Immature natural killer cell (primary cell): ENCODE measurements around the gene KDM2A. TPM values are rescaled to one million over a fixed set of nuclear protein-coding genes. Genes with fewer than 3 reads are reported as not detected.
A peak's percentile ranks its signal among the peaks of the same experiment; 100 is the strongest.

Source experiments
- DNase-seq, 3 donors: peaks; one replicate each; pipeline ENCODE4 v3.0.0; 2022; ENCODE audit warnings: mixed read lengths in 1 of 3
- H3K27ac Mint-ChIP-seq, 6 donors: one replicate each; pipeline ENCODE4 v1.8.0; 2020; ENCODE audit warnings: mixed read lengths in 6 of 6, mild to moderate bottlenecking in 5 of 6, inconsistent platforms in 4 of 6, moderate library complexity in 3 of 6
- H3K27me3 Mint-ChIP-seq, 3 donors: one replicate each; pipeline ENCODE4 v1.8.0; 2020 to 2021; ENCODE audit warnings: low read depth in 3 of 3, mild to moderate bottlenecking in 3 of 3, mixed read lengths in 3 of 3, moderate library complexity in 3 of 3, inconsistent platforms in 1 of 3
- H3K36me3 Mint-ChIP-seq, 3 donors: one replicate each; pipeline ENCODE4 v1.8.0; 2020; ENCODE audit warnings: mixed read lengths in 3 of 3, inconsistent platforms in 2 of 3, mild to moderate bottlenecking in 2 of 3
- H3K4me1 Mint-ChIP-seq, 2 donors: one replicate each; pipeline ENCODE4 v1.8.0; 2020; ENCODE audit warnings: inconsistent platforms in 2 of 2, mild to moderate bottlenecking in 2 of 2, mixed read lengths in 2 of 2, moderate library complexity in 1 of 2
- H3K4me3 Mint-ChIP-seq, 5 donors: one replicate each; pipeline ENCODE4 v1.8.0; 2020; ENCODE audit warnings: mild to moderate bottlenecking in 5 of 5, mixed read lengths in 5 of 5, inconsistent platforms in 3 of 5, moderate library complexity in 3 of 5
- H3K9me3 Mint-ChIP-seq, 6 donors: one replicate each; pipeline ENCODE4 v1.8.0; 2020; ENCODE audit warnings: mild to moderate bottlenecking in 6 of 6, mixed read lengths in 6 of 6, inconsistent platforms in 4 of 6, moderate library complexity in 3 of 6
- polyA plus RNA-seq, 3 donors: library from polyadenylated mRNA; unstranded; fragments of 300-500 nt; fragmentation: Illumina TruSeq; gene quantifications; one replicate each; pipeline ENCODE4 v1.2.3, GENCODE V29; 2021

The KDM2A gene
- polyA plus RNA-seq, 3 donors from 2014 or later = 3.8 to 16.6 (median 6.8) TPM

DNA sequence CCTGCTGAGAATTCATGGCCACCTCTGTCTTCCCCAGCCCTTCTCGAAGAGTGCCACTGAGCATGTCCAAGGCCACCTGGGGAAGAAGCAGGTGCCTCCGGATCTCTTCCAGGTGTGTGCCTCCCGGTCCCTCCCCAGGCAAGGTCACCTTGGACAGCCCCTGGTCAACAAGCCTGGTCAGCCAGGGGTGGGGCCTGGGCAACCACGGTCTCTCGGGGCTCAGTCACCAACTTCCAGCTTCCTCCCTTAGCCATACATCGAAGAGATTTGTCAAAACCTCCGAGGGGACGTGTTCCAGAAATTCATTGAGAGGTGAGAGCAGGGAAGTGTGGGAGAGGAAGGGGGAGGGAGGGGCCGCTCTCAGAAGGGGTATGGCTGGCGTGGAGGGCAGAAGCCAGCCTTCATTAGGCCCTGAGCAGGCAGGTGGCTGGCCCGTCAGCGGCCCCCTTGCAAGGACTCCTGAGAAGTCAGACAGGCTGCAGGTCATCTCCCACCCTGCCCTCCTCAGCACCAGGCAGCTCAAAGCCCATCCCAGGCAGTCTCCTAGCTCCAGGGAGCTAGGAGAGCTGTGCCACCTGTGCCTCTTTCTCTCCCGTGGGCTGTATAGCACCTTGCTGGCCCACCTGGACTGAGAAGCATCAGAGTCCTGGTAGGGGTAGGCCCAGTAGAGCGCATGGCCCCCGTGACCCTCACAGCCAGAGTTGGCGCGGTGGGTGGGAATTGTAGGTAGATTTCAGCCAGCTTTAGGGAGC is 160.7 kb downstream of the KDM2A start:
- H3K27me3 Mint-ChIP-seq = peaks cover 10 to 40% (median 25%) of the 10 kb centered on the region in 3 donors
- DNase-seq = no peak
- no peaks in the 10 kb centered on the region for H3K9me3 Mint-ChIP-seq
- H3K4me3 Mint-ChIP-seq = peak overlapping the region in 2 of 5 donors; percentile 17 to 25
- H3K4me1 Mint-ChIP-seq = peaks cover 52 to 60% of the 10 kb centered on the region in 2 donors
- peaks cover 4 to 11% (median 8%) of the 10 kb centered on the region in 3 donors for H3K36me3 Mint-ChIP-seq
- H3K27ac Mint-ChIP-seq = peak overlapping the region; percentile 91 to 99 (median 97)

DNA sequence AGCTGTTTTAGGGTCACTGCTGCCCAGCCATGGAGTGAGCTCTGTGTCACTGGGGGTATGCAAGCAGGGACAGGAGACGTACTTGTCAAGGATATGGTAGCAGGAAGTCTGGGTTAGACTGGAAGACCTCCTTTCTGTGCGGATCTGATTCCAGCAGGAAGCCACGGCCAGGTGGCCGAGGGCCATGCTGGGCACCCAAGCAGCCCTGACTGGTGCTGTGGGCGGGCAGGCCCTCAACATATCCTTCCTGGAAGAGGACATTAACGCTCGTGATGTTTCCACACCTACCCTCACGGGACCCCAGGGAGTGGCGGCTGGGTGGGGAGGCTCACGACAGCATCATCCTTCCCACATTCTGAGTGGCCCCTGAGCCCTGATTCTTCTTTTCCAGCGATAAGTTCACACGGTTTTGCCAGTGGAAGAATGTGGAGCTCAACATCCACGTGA is 161.3 kb downstream of the KDM2A start:
- H3K27ac Mint-ChIP-seq = peak overlapping the region; percentile 90 to 99 (median 97)
- peaks cover 4 to 11% (median 8%) of the 10 kb centered on the region in 3 donors for H3K36me3 Mint-ChIP-seq
- peaks cover 48 to 57% of the 10 kb centered on the region in 2 donors for H3K4me1 Mint-ChIP-seq
- peaks cover 10 to 40% (median 25%) of the 10 kb centered on the region in 3 donors for H3K27me3 Mint-ChIP-seq
- peaks cover 0 to 1% (median 0%) of the 10 kb centered on the region in 6 donors for H3K9me3 Mint-ChIP-seq
- H3K4me3 Mint-ChIP-seq = no peak overlapping the region
- no peak for DNase-seq

DNA sequence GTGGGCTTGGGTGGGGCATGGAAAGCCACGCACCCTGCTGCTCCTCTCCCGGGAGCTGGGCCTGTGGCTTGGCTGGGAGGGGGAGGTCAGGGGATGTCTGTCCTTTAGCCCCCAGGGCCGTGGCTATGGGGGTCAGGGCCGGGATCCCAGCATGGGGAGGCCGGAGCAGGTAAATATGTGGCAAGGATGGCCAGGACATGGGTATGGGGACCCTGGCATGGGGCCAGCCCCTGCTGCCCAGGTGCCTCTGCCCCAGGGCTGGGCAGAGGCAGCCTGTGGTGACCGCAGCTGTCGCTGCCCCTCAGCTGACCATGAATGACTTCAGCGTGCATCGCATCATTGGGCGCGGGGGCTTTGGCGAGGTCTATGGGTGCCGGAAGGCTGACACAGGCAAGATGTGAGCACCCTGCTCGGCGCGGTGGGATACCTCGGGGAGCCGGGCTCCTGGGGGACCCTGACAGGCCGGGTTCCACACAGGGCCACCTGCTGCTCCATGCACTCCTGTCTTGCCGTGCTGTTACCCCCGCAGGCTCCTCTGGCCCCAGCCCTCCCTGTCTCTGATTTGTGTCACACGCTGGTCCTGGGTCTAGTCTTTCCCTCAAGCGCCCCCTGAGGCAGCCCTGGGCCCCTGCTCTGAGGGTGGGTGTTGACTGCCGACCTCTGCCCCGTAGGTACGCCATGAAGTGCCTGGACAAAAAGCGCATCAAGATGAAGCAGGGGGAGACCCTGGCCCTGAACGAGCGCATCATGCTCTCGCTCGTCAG is 161.9 kb downstream of the KDM2A start:
- H3K27me3 Mint-ChIP-seq = peaks cover 10 to 41% (median 25%) of the 10 kb centered on the region in 3 donors
- H3K36me3 Mint-ChIP-seq = peaks cover 4 to 11% (median 8%) of the 10 kb centered on the region in 3 donors
- peak overlapping the region in 3 of 6 donors; percentile 17 to 97 (median 97) for H3K27ac Mint-ChIP-seq
- DNase-seq = no peak
- peaks cover 42 to 54% of the 10 kb centered on the region in 2 donors for H3K4me1 Mint-ChIP-seq
- peaks cover 0 to 1% (median 0%) of the 10 kb centered on the region in 6 donors for H3K9me3 Mint-ChIP-seq
- H3K4me3 Mint-ChIP-seq = no peak overlapping the region

DNA sequence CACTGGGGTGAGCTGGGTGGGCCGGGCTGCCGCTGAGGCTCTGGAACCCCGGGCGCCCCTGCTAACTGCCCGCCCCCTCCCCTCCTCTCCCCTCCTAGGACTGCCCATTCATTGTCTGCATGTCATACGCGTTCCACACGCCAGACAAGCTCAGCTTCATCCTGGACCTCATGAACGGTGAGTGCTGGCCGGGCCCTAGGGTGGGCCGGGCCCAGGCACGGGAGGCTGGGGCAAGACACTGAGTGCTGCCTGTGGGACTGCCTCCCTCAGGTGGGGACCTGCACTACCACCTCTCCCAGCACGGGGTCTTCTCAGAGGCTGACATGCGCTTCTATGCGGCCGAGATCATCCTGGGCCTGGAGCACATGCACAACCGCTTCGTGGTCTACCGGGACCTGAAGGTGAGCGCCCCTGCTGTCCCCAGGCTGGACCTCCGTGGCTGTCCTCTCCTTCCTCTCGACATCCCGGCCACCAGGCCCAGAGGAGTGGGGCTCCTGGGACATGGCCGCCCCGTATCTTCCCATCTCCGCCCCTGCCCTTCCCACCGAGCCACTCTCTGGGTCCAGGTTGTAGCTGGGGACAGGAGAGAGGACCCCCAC is 162.6 kb downstream of the KDM2A start:
- peaks cover 9 to 38% (median 28%) of the 10 kb centered on the region in 3 donors for H3K27me3 Mint-ChIP-seq
- no peak for DNase-seq
- peaks cover 42 to 53% of the 10 kb centered on the region in 2 donors for H3K4me1 Mint-ChIP-seq
- peaks cover 4 to 11% (median 8%) of the 10 kb centered on the region in 3 donors for H3K36me3 Mint-ChIP-seq
- no peak overlapping the region for H3K4me3 Mint-ChIP-seq
- H3K27ac Mint-ChIP-seq = peak overlapping the region in 1 of 6 donors; percentile 66
- H3K9me3 Mint-ChIP-seq = peaks cover 0 to 1% (median 0%) of the 10 kb centered on the region in 6 donors

DNA sequence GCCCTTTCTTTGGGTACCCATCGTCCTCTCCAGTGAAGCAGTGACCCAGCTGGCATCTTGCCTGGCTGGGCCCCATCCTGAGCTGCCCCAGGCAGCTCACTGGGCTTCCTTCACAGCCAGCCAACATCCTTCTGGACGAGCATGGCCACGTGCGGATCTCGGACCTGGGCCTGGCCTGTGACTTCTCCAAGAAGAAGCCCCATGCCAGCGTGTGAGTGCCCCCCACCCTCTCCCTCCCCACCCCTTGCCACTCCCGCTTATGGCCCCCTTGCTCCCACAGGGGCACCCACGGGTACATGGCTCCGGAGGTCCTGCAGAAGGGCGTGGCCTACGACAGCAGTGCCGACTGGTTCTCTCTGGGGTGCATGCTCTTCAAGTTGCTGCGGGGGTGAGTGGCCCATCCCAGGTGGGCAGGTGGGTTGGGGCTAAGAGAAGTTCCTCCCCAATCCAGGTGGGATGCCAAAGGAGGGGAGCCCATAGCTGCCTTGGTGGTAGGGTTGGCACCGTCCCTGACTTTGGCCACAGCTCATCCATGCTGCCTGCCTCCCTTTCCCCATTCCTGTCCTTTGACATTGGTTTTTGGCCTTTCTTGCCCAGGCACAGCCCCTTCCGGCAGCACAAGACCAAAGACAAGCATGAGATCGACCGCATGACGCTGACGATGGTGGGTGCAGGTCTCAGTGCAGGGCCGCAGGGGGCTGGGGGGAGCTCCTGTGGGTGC is 163.3 kb downstream of the KDM2A start:
- DNase-seq = no peak
- Mint-ChIP-seq H3K4me3 (no peak overlapping the region), H3K4me1 (peaks cover 42 to 53% of the 10 kb centered on the region in 2 donors), H3K9me3 (peaks cover 0 to 1% (median 0%) of the 10 kb centered on the region in 6 donors), H3K27me3 (peaks cover 8 to 38% (median 26%) of the 10 kb centered on the region in 3 donors), H3K27ac (peak overlapping the region in 5 of 6 donors; percentile 68 to 86 (median 77)), H3K36me3 (peaks cover 4 to 11% (median 8%) of the 10 kb centered on the region in 3 donors)

DNA sequence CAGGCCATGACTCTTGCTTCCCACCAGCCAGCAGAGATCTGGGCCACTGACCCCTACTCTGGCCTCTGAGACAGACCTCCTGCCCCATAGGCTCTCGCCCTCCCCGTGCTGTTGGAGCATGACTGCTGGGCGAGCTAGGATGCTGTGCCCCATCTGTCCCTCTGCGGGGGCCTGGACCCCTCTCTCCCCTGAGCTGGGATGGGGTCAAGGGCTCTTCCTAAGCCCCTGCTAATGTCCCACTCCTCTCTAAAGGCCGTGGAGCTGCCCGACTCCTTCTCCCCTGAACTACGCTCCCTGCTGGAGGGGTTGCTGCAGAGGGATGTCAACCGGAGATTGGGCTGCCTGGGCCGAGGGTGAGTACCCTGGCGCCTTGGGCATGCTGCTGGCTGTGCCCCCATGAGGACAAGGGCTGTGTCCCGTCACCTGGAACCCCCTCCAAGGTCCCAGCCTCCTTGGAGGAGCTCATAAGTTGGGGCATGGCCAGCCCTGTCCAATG is 163.9 kb downstream of the KDM2A start:
- Mint-ChIP-seq H3K27me3 (peaks cover 14 to 38% (median 26%) of the 10 kb centered on the region in 3 donors), H3K27ac (peak overlapping the region in 5 of 6 donors; percentile 26 to 82 (median 74)), H3K9me3 (peaks cover 0 to 1% (median 0%) of the 10 kb centered on the region in 6 donors), H3K36me3 (peaks cover 4 to 11% (median 8%) of the 10 kb centered on the region in 3 donors), H3K4me3 (no peak overlapping the region), H3K4me1 (peaks cover 42 to 53% of the 10 kb centered on the region in 2 donors)
- DNase-seq = no peak

DNA sequence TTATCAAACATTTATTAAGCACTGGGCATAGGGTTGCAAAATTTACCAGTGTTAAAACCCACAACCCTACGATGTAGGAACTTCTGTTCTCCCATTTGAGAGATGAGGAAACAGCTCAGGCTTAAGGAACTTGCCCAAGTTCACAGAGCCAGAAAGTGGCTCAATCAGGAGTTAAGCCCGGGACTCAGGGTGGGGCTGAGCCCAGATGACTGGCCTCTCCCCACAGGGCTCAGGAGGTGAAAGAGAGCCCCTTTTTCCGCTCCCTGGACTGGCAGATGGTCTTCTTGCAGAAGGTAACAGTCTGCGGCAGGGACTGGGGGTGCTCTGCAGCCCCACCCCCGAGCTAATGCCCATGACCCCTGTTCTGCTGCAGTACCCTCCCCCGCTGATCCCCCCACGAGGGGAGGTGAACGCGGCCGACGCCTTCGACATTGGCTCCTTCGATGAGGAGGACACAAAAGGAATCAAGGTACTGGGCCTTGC is 164.5 kb downstream of the KDM2A start:
- Mint-ChIP-seq H3K4me1 (peaks cover 43 to 51% of the 10 kb centered on the region in 2 donors), H3K9me3 (peaks cover 0 to 1% (median 0%) of the 10 kb centered on the region in 6 donors), H3K27ac (peak overlapping the region; percentile 16 to 82 (median 62)), H3K4me3 (no peak overlapping the region), H3K27me3 (peaks cover 20 to 44% (median 31%) of the 10 kb centered on the region in 3 donors), H3K36me3 (peaks cover 4 to 11% (median 8%) of the 10 kb centered on the region in 3 donors)
- no peak for DNase-seq

DNA sequence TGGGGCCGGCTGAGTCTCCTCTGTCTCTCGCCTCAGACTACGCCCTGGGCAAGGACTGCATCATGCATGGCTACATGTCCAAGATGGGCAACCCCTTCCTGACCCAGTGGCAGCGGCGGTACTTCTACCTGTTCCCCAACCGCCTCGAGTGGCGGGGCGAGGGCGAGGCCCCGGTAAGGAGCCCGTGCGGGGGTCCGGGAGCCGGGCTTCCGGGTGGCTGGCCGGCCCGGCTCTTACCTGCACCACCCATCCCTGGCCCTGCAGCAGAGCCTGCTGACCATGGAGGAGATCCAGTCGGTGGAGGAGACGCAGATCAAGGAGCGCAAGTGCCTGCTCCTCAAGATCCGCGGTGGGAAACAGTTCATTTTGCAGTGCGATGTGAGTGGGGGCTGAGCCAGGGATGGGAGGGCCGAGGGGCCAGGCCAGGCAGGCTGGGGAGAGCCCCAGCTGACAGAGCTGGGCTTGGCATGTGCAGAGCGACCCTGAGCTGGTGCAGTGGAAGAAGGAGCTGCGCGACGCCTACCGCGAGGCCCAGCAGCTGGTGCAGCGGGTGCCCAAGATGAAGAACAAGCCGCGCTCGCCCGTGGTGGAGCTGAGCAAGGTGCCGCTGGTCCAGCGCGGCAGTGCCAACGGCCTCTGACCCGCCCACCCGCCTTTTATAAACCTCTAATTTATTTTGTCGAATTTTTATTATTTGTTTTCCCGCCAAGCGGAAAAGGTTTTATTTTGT is 165.9 kb downstream of the KDM2A start:
- Mint-ChIP-seq H3K4me3 (peak overlapping the region in 2 of 5 donors; percentile 24 to 35), H3K27ac (peak overlapping the region in 5 of 6 donors; percentile 64 to 100 (median 82)), H3K9me3 (peaks cover 0 to 3% (median 0%) of the 10 kb centered on the region in 6 donors), H3K27me3 (peaks cover 27 to 46% (median 36%) of the 10 kb centered on the region in 3 donors), H3K4me1 (peaks cover 28 to 44% of the 10 kb centered on the region in 2 donors), H3K36me3 (peaks cover 4 to 8% (median 7%) of the 10 kb centered on the region in 3 donors)
- no peak for DNase-seq

DNA sequence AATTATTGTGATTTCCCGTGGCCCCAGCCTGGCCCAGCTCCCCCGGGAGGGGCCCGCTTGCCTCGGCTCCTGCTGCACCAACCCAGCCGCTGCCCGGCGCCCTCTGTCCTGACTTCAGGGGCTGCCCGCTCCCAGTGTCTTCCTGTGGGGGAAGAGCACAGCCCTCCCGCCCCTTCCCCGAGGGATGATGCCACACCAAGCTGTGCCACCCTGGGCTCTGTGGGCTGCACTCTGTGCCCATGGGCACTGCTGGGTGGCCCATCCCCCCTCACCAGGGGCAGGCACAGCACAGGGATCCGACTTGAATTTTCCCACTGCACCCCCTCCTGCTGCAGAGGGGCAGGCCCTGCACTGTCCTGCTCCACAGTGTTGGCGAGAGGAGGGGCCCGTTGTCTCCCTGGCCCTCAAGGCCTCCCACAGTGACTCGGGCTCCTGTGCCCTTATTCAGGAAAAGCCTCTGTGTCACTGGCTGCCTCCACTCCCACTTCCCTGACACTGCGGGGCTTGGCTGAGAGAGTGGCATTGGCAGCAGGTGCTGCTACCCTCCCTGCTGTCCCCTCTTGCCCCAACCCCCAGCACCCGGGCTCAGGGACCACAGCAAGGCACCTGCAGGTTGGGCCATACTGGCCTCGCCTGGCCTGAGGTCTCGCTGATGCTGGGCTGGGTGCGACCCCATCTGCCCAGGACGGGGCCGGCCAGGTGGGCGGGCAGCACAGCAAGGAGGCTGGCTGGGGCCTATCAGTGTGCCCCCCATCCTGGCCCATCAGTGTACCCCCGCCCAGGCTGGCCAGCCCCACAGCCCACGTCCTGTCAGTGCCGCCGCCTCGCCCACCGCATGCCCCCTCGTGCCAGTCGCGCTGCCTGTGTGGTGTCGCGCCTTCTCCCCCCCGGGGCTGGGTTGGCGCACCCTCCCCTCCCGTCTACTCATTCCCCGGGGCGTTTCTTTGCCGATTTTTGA is 166.8 kb downstream of the KDM2A start:
- Mint-ChIP-seq H3K9me3 (peaks cover 0 to 3% (median 0%) of the 10 kb centered on the region in 6 donors), H3K4me1 (peaks cover 23 to 46% of the 10 kb centered on the region in 2 donors), H3K27me3 (peaks cover 24 to 50% (median 33%) of the 10 kb centered on the region in 3 donors), H3K4me3 (peak overlapping the region; percentile 64 to 87 (median 77)), H3K27ac (peak overlapping the region; percentile 97 to 100 (median 100)), H3K36me3 (peaks cover 0 to 4% (median 3%) of the 10 kb centered on the region in 3 donors)
- DNase-seq = peak; percentile 85 to 86 (median 86)

DNA sequence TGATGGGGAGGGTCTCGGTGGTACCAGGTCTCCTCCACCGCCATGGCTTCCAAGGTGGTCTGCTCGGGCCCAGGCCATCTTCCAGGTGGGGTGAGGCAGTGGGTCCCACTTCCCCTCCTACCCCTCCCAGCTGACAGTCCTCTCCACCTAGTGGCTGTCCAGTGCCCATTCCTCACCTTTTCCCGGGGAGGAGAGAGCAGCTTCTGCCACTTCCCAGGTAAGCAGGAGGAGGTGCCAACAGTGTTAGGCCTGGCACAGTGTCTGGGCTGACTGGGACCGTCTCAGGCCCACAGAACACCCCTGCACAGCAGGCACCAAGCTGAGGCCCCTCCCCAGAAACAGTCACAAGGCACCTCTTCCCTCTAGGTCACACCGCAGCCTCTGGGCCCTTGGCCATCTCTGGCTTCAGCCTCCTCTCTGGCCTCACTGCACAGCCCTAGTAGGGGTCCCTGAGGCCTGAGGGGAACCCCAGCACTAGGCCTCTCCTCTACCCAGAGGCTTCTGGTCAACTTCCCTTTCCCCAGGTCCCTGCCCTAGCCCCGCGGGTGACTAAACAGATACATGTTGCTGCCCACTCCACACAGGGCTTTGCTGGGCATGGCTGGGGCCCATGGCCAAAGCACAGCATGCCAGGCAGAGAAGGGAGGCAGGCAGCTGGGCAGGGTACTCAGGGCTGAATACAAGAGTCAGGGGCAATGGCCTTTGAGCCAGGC is 167.7 kb downstream of the KDM2A start:
- Mint-ChIP-seq H3K27me3 (peaks cover 24 to 53% (median 33%) of the 10 kb centered on the region in 3 donors), H3K27ac (peak overlapping the region; percentile 97 to 100 (median 100)), H3K4me3 (peak overlapping the region; percentile 77 to 87 (median 79)), H3K9me3 (peaks cover 0 to 3% (median 0%) of the 10 kb centered on the region in 6 donors), H3K36me3 (peaks cover 0 to 4% (median 3%) of the 10 kb centered on the region in 3 donors), H3K4me1 (peaks cover 23 to 54% of the 10 kb centered on the region in 2 donors)
- DNase-seq = peak in 1 of 3 donors; percentile 34
